COLO668 (cell line): ENCODE results near the gene MAGI1.

Source experiments
- DNase-seq: peaks from one replicate; lab custom pipeline; 2025; ENCODE audit not compliant: unreplicated experiment; lab: John Stamatoyannopoulos, UW

Gene MAGI1

DNA sequence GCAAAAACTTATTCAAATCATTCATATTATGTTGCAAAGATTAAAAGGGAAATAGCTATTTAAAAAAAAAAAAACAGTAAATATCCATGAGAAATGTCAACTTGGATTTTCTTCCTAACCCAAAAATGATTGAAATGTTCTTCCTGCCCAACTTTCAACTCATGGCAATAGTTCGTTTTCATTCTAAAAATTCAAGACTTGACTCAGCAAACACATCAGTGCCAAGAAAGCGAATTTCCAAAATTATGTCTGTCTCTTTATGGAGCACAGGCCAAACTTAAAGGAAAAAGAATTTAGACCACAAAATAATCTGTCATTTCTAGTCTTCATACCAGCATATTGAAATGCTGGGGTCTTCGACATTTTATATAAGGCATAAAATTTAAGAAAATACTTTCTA is 63.7 kb downstream of the MAGI1 start:
- no peak for DNase-seq

DNA sequence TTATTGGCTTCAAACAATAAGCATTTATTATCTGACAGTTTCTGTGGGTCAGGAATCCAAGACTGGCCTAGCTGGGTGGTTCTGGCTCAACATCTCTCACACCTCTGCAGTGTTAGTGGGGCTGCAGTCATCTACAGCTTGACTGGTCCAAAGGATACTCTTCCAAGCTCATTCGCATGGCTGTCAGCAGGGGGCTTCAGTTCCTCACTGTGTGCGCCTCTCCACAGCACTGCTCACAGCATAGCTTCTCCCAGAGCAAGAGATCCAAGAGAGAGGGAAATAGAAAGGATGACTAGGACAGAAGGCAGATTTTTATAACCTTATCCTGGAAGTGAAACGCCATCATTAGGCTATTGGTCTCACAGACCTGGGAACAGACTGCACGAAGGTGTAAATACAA is 64.2 kb downstream of the MAGI1 start:
- no peak for DNase-seq

DNA sequence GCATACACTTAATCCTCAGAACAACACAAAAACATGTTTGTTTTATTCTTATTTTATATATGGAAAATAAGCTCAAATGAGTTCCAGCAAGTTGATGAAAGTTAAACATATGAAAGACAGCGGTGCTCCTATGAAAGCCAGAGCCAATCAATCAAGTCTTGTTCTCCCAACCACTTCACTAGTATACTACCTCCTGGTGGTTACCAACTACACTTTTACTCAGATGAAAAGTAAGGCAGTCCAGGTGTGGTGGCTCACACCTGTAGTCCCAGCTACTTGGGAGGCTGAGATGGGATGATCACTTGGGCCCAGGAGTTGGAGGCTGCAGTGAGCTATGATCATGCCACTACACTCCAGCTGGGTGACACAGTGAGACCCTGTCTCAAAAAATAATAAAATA is 66.0 kb downstream of the MAGI1 start:
- DNase-seq, result no peak

DNA sequence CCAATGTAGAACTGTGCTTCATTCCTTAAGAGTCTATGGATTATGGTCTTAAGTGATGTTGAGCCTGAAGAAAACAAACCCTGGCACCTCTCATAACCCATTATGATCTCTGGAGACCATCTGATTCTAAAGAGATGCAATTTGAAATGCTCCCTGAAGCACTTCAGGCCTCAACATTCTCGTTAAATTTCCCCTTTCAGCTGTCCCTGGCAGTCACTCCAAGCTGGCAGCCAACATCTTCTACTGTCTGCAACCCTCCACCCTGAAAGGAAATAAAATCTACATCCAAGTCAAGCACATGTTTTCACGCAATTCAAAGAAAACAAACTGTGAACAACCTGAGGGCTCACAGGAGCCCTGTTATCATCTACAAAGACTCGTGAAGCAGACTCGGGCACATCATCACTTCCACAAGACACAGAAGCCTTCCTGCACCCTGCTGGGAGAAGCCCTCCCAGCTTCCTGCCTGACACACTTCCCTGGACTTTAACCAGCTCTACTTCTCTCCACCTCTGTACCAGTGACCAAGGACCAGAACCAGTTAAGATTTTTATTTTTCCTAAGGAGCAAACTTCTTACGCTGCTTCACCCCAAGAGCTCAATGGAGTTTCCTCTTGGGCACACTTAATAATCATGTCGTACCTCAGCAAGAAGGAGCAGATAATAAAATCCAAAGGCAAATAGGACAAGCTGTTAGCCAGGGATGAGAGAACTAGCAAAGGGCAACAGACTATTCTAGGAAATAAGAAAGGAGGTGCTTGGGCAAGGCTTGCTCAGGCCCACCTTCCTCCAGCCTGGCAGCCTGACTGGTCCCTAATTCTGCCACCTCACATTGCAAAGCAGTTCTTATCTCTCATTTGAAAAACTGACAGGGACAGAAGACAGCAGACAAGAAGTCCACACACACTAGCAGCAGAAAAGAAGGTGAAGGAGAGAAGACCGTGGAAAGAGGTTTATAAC is 67.1 kb downstream of the MAGI1 start:
- no peak for DNase-seq

DNA sequence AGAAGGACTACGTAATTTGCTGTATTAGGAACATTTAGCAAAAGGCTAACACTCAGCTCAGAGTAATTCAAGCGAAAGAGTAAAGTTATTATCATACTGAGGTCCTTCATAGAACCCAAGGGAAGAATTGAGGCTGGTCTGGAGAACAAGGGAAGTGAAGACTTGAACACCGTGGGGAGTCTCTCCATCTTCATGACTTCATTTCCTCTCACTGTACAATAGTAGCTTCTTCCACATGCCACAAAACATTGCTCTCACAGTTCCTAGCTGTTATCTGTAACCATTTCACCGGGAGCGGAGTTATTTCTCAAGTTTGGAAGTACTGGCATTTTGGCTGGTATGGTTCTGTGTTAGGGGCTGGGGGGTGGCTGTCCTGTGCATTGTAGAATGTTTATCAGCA is 69.7 kb downstream of the MAGI1 start:
- DNase-seq, result no peak

DNA sequence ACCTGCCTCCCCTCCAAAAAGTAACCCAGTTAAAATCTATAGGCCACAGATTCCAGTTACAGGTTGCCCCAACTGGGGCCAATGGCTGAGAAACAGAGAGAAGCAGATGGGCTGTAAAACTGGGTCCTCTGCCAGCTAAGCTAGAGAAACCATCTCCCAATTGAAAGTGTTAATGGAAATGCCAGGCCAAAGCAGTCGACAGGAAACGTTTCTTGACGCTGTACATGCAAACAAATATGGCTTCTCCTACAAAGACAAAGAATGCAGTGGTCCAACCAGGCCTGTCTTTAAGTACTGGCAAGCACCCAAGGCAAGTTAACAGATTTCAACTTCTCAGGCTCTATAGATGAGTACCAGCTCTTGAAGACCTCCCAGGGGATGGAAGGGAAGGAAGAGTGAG is 71.3 kb downstream of the MAGI1 start:
- DNase-seq, result no peak

DNA sequence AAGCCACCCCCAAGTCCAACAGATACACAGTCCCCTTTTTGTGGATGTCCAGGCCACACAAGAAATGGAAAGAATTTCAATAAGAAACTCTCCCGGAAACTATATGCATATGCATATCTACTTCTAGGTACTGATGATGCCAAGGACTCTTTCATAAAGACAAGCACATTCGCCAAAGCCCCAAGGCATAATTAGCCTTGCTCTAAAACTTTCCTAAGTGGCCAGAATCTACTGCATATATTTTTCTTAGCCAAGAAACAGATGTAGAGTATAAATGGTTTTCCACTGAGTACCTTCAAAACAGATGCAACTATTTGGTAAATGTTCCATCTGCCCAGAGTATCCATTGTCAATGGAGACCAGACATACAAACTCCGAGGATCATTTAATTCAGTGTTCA is 73.9 kb downstream of the MAGI1 start:
- no peak for DNase-seq

DNA sequence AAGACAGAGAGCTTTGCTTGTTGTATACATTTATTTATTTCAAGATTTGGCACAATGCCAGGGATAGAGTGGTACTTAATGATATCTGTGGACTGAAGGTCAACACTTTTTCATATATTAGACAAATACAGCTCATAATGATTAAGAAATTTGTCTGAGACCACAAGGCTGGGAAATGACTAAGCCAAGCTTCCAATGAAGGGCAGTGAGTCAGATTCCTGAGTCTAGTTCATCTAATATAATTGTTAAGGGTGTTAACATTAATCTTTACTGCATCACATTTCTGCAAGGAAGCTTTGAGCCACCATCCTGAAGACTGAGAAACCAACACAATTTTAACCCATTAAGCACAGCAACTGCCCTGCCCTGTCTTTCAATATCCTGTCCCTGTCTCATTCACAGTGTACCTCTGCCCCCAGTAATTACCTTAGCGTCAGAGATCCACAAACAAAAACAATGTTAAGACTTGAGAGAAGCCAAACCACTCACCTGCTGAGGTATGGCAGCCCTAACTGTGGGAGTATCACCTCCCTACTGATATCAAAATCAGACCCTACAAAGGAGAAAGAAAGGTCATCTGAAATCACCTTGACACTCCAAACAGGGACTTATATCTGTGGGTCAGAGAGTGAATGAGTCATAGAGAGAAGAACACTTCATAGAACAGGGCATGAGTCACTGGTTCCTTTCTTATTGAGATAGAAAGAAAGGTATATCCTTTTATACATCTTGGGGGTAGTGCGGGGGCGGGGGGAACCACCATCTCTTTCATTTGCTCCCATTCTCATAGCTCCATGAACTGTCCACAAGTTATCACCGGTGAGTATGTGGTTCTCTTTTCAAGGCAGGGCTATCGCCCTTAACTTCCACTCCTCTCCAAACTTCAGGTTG is 74.7 kb downstream of the MAGI1 start:
- no peak for DNase-seq

DNA sequence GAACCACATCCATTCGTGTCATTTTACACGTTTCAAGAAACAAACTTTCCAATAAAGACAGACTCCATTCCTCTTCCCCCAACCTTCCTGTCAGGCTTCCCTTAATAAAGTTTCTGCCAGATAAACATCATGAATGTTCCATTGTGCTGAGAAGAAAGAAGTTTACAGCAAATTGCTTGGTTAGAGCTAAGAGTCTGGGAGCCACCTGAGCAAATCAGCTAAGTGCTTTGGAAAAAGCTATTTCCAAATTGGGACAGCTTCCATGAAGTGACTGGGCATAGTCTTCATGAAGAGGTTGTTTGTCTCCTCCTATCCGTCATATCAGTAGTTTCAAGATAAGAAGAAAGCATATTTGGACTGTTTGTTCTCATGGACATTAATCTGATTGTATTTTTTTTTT is 77.0 kb downstream of the MAGI1 start:
- no peak for DNase-seq

DNA sequence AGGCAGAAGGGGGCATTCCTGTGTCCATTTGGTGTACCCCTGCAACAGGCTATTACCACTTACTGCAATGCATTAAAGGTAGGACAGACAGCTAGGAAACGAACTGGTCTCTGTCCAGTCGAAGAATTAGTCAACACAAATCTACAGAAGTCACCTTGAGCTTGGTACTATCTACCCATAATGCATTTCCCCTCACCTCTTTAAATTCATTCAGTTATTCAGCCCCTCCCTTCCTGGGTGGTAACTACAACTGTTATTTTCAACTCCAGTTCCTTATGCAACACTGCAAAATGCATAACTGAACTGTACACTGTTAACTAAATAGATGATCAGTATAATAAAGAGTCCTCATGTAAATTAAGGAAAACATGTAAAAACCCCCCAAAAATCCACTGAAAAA is 77.6 kb downstream of the MAGI1 start:
- DNase-seq, result no peak

DNA sequence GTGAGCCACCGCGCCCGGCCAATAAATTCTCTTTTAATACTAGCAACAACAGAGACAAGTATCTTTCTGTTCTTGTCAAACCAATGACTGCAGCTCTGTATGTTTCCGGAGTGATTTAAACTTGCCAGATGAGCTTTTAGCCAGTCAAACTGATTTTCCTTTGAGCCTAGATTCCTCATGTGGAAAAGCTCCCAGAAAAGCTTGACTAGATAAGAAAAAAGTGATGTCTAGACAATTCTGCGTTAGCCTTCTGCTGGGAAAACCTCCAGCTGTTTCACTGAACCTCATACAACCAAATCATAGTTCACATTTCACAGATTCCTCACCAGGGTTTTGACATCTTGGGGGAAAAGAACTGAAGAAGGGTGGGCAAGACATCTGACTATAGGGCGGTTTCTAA is 78.6 kb downstream of the MAGI1 start:
- DNase-seq, result no peak

DNA sequence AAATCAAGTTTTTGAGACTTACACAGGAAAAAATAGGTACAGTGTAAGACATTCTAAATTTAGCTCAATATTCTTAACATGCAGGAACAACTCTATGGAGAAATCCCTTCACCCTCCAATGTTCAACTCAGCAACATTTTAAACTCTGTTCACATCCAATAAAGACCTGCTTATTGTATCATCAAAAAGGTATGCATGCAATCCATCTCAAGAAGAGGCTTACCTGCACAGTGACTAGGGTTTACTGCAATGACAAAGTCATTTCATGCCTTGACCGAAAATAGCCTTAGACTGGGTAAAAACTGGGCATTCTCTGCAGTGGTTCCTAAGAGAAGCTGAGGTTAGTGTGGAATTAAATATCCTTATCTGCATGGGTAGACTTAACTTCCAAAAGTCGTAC is 80.5 kb downstream of the MAGI1 start:
- DNase-seq, result no peak

DNA sequence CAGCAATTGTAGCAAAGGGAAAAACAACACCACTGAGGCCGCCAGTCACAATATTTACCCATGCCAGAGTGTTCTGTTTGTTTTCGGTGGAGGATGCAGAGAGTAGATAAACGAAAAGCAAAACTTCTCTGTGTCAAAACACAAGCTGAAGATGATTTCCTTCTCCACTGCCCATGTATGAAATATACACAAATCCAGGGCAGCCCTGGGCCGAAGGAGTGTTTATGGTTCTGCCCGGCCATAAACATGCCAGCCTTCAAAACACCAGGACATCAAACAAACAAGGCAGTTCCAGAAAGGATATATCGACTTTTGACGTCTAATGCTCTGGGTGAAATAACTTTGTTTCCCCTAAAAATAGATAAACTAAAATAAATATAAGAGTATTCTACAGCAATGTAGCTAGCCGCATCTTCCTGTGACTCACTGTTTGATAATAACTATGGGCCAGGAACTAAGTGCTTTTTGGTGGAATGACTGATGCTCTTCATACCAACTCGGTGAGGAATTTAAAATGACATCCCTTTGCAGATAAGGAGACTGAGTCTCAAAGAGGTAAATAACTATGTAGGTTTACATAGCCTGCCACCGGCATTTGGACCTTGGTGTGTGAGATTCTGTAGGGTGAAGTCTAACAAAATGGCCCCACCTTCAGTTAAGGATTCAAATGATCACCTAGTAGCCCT is 82.8 kb downstream of the MAGI1 start:
- DNase-seq, result peak; percentile 4

DNA sequence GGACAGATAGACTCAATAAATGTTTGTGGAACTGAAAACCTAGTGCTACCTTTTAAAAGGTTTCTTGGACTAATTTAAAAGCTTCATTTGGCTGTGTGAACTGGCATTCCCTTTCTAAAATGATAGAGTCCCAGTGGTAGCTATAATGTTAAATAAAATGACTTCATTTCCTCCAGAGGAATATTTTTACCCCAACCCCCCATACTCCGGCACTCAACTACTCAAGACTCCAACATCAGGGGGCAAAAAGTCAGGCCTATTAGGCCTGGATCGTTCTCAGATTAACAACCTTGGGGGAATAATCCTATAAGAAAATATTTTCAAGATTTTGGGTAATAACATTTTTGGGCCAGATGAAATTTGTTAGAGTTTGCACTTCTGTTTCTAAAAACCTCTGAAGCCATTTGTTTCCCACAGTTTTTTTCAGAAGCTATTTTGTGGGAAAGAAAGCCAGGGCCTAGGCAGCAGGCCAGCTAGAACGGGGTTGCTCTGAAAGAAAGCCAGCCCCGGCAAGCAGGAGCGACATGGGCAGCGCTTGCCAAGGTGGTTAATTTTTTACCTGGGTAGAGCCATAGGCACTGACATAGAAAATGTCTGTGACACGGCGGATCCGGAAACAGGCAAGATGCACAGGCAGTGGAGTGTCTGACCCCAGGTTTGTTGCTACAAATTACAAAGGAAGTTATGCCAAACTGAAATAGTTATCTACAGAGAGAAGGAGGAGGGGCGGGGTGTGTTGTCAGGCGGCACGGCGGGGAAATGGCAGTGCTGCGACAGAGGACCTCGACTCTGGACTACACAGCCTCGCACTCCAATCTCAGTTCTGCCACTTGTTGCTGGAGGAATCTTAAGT is 84.6 kb downstream of the MAGI1 start:
- peak; percentile 51 for DNase-seq

DNA sequence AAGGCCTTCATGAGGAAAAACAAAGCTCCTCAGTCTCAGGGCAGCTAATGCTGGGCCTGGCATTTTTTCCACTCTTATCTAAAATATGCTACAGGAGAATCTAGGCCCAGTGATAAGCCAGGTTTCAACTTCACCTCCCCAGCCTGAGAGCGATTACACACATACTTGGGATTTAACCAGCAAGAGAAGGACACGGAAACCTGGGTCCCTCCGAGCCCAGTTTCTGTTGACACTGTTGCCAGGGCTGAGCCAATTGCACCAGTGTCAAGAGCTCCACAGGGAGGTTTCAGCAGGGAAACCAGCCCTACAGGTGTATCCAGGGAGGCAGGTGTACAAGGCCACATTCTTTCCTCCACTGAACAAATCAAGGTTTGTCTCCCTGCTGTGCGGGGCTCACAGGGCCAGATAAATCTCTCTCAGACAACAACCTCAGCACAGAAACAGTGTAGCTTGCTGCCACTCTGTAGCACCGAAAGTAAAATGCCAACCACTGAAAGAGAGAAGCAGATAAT is 85.4 kb downstream of the MAGI1 start:
- peak; percentile 86 for DNase-seq

DNA sequence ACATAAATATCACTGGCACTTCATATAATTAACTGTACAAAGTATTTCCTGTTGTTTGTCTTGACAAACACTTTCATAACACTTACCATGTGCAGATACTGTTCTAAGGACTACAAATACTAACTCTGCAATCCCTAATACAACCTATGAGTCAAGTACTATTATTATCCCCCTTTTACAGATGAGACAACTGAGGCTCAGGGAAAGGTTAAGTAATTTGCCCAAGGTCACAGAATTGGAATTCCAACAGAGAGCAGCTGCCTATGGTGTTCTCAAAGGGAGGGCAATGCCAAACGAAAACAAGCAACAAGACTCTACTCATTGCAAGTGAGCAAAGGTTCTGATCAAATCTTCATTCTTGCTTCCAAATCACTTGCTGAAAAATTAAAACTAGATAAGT is 85.9 kb downstream of the MAGI1 start:
- DNase-seq, result no peak

DNA sequence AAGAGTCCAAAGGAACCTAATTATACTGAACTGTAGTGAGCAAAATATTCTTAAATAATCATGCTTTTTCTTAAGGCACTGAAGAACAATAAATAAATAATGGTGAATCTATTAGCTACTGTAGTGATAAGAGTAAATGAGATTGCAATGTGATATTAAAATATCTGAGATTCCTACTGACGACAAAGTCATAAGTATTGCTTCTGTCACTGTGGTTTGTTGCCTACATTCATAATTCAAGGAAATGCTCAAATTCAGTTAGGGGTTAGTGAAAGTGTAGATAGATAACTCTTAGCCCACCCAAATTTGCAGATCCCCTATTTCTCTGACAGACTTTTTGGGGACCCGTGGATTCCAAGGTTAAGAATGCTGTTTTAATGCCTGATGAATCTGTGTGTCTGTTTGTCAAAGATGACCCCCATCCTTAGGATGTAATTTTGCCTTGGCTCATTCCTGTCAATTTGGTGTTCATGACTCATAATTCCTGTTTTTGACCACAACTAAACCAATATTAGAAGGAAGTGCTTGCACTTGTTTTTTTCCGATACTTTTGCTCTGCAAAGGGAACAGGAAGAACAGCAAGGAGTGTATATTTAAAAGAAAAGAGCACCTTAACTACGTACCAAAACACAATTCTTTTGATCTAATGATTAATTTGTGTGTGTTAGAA is 86.7 kb downstream of the MAGI1 start:
- no peak for DNase-seq

DNA sequence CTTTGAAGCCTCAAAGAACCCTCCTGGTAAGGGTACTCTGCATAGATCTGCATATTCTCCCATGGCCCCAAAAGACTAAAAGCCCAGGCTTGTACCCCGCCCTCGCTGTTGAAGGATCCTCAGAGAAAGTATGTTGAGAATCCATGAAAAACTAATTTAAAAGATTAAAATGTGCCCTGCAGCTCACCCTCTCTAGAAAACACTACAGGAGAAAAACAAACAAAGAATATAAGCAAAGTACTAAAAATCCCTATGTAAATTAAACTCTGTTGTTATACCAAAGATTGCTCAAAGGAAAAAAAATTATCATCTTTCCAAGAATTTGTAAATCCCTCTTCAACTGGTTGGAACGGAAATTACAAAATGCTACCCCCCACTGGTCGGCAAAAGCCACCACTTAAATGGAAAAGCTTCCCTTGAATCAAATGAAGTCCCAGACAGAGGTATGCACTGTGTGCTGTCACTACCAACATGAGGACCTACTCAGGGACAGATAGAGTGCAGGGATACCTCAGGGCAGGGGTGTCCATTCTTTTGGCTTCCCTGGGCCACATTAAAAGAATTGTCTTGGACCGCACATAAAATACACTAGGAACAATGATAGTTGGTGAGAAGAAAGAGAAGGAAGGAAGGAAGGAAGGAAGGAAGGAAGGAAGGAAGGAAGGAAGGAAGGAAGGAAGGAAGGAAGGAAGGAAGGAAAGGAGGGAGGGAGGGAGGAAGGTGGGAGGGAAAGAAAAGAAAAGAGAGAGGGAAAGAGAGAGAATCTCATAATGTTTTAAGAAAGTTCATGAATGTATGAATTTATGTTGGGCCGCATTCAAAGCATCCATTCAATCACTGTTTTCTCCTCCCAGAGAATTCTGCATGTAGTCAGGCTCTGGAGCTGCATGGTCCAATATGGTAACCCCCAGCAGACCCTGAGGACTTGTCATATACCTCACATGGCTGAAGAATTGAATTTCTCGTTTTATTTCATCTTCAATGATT is 88.1 kb downstream of the MAGI1 start:
- no peak for DNase-seq
